Astrocyte (in vitro differentiated cells and primary cell): Measurements from ENCODE around the gene GPR142. TPM values are rescaled to one million over a fixed set of nuclear protein-coding genes. Genes with fewer than 3 reads are reported as not detected.

Experiments used
- DNase-seq: peaks from one replicate; pipeline ENCODE4 v3.0.0-alpha.2; 2010; ENCODE audit warnings: low read depth
- FAIRE-seq: peaks from 2 replicates; lab custom pipeline; 2011; peaks lifted over from hg19 to GRCh38; lab: Jason Lieb, UNC
- H2AFZ ChIP-seq: 2 replicates; pipeline ENCODE4 v1.6.0; 2012; ENCODE audit warnings: low read depth, low read length, inconsistent platforms
- H3K27ac ChIP-seq: 2 replicates; pipeline ENCODE4 v1.5.1; 2011; ENCODE audit warnings: low read depth, low read length, inconsistent platforms
- H3K27me3 ChIP-seq: 2 replicates; pipeline ENCODE4 v1.6.0; 2011; ENCODE audit warnings: low read length, inconsistent platforms; ENCODE audit not compliant: insufficient read depth
- H3K36me3 ChIP-seq: 2 replicates; pipeline ENCODE4 v1.5.1; 2011; ENCODE audit warnings: low read length, inconsistent platforms; ENCODE audit not compliant: insufficient read depth
- H3K4me1 ChIP-seq: 2 replicates; pipeline ENCODE4 v1.5.1; 2011; ENCODE audit warnings: low read length, inconsistent platforms; ENCODE audit not compliant: insufficient read depth
- H3K4me2 ChIP-seq: 2 replicates; pipeline ENCODE4 v1.6.0; 2012; ENCODE audit warnings: low read length, inconsistent platforms
- H3K4me3 ChIP-seq: 2 replicates; pipeline ENCODE4 v1.5.1; 2011; ENCODE audit warnings: low read depth, mild to moderate bottlenecking, low read length, inconsistent platforms; ENCODE audit not compliant: insufficient read depth
- H3K79me2 ChIP-seq: 2 replicates; pipeline ENCODE4 v1.6.0; 2012; ENCODE audit warnings: mild to moderate bottlenecking, low read length, inconsistent platforms; ENCODE audit not compliant: insufficient read depth
- H3K9ac ChIP-seq: 2 replicates; pipeline ENCODE4 v1.6.0; 2012; ENCODE audit warnings: mild to moderate bottlenecking, low read length, inconsistent platforms
- H3K9me3 ChIP-seq: 2 replicates; pipeline ENCODE4 v1.5.1; 2012; ENCODE audit warnings: low read depth, mild to moderate bottlenecking, low read length, inconsistent platforms; ENCODE audit not compliant: insufficient read depth
- H4K20me1 ChIP-seq: 2 replicates; pipeline ENCODE4 v1.6.0; 2012; ENCODE audit warnings: low read length, inconsistent platforms; ENCODE audit not compliant: insufficient read depth
- H3K27ac Mint-ChIP-seq: one replicate; pipeline ENCODE4 v1.8.0; 2021; ENCODE audit warnings: mild to moderate bottlenecking, mixed read lengths; ENCODE audit not compliant: unreplicated experiment
- H3K27me3 Mint-ChIP-seq: one replicate; pipeline ENCODE4 v1.8.0; 2021; ENCODE audit warnings: low read depth, mixed read lengths; ENCODE audit not compliant: unreplicated experiment
- H3K36me3 Mint-ChIP-seq: one replicate; pipeline ENCODE4 v1.8.0; 2021; ENCODE audit warnings: low read depth, mixed read lengths; ENCODE audit not compliant: unreplicated experiment
- H3K4me1 Mint-ChIP-seq: one replicate; pipeline ENCODE4 v1.8.0; 2021; ENCODE audit warnings: low read depth, mixed read lengths; ENCODE audit not compliant: unreplicated experiment
- H3K4me3 Mint-ChIP-seq: one replicate; pipeline ENCODE4 v1.8.0; 2021; ENCODE audit warnings: mild to moderate bottlenecking, moderate library complexity, mixed read lengths; ENCODE audit not compliant: unreplicated experiment
- H3K9me3 Mint-ChIP-seq: one replicate; pipeline ENCODE4 v1.8.0; 2021; ENCODE audit warnings: mild to moderate bottlenecking, mixed read lengths; ENCODE audit not compliant: unreplicated experiment
- EZH2 ChIP-seq: IDR thresholded peaks from 2 replicates; pipeline ENCODE4 v1.6.1; 2012; ENCODE audit warnings: mild to moderate bottlenecking, low read length, inconsistent platforms; ENCODE audit not compliant: insufficient read depth
- total RNA-seq: library from RNA; stranded (reverse); gene quantifications from 2 replicates; pipeline ENCODE4 v1.2.1, GENCODE V29; 2021
- TF ChIP-seq, protein P1 (sequence below): IDR thresholded peaks from 2 replicates; pipeline ENCODE4 v1.5.1; 2011; ENCODE audit warnings: low read depth, mild to moderate bottlenecking, inconsistent platforms, low read length, moderate library complexity; ENCODE audit not compliant: insufficient read depth

The GPR142 gene
- total RNA-seq, 1 donor from 2014 or later: not detected

DNA sequence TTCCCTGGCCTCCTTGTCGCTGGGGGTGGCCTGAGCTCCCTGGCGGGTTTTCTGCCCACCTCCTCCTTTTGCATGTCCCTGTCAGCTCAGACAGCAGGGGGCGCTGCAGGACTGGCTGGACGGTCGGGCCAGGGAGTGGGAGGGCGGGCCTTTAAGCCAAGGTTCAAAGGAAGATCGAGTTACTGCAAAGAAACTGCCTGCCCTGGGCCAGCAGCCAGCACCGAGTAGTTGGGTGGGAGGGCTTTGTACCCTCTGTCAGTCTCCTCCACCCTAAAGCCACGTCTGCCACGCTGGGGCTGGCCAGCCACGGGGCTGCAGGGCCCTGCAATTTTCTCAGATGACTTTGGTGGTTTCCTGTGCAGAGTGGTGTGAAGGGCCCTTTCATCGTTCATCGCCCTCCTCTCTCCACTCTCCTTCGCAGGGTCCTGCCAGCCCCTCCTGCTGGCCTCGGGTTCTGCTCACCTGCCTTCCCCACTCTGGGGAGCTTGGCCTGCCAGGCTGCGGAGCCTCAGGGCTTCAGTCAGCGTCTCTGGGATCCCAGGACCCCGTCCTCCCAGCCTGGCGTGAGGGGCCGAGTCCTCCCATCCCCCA lies 12.3 kb downstream of the GPR142 start:
- H4K20me1 ChIP-seq: no peaks in the 10 kb centered on the region
- H3K27me3 Mint-ChIP-seq: peaks cover 47% of the 10 kb centered on the region
- peak overlapping the region; percentile 67 for H3K4me2 ChIP-seq
- no peaks in the 10 kb centered on the region for H3K9me3 Mint-ChIP-seq
- H3K4me1 ChIP-seq: no peaks in the 10 kb centered on the region
- no peak overlapping the region for H3K9ac ChIP-seq
- H3K36me3 Mint-ChIP-seq: no peaks in the 10 kb centered on the region
- no peaks in the 10 kb centered on the region for H3K9me3 ChIP-seq
- H3K4me3 Mint-ChIP-seq: no peak overlapping the region
- no peaks in the 10 kb centered on the region for H3K36me3 ChIP-seq
- no peaks in the 10 kb centered on the region for H3K79me2 ChIP-seq
- no peak for TF ChIP-seq EZH2
- TF ChIP-seq, protein P1, sequence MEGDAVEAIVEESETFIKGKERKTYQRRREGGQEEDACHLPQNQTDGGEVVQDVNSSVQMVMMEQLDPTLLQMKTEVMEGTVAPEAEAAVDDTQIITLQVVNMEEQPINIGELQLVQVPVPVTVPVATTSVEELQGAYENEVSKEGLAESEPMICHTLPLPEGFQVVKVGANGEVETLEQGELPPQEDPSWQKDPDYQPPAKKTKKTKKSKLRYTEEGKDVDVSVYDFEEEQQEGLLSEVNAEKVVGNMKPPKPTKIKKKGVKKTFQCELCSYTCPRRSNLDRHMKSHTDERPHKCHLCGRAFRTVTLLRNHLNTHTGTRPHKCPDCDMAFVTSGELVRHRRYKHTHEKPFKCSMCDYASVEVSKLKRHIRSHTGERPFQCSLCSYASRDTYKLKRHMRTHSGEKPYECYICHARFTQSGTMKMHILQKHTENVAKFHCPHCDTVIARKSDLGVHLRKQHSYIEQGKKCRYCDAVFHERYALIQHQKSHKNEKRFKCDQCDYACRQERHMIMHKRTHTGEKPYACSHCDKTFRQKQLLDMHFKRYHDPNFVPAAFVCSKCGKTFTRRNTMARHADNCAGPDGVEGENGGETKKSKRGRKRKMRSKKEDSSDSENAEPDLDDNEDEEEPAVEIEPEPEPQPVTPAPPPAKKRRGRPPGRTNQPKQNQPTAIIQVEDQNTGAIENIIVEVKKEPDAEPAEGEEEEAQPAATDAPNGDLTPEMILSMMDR: peak; percentile 53
- FAIRE-seq (no peak), DNase-seq (peak; percentile 31)
- H2AFZ ChIP-seq: peak overlapping the region; percentile 63
- H3K27me3 ChIP-seq: no peaks in the 10 kb centered on the region
- H3K4me1 Mint-ChIP-seq: no peaks in the 10 kb centered on the region
- H3K4me3 ChIP-seq: no peak overlapping the region
- H3K27ac ChIP-seq: no peak overlapping the region
- no peak overlapping the region for H3K27ac Mint-ChIP-seq

- FAIRE-seq (no peak), DNase-seq (no peak)
- no peaks in the 10 kb centered on the region for H3K27me3 ChIP-seq
- H3K4me1 Mint-ChIP-seq: no peaks in the 10 kb centered on the region
- no peaks in the 10 kb centered on the region for H3K4me1 ChIP-seq
- no peak overlapping the region for H3K4me3 Mint-ChIP-seq
- no peaks in the 10 kb centered on the region for H4K20me1 ChIP-seq
- H3K36me3 ChIP-seq: no peaks in the 10 kb centered on the region
- TF ChIP-seq, protein P1: no peak
- no peak for TF ChIP-seq EZH2
- H3K27ac Mint-ChIP-seq: no peak overlapping the region
- no peaks in the 10 kb centered on the region for H3K9me3 Mint-ChIP-seq
- no peaks in the 10 kb centered on the region for H3K79me2 ChIP-seq
- H3K9ac ChIP-seq: no peak overlapping the region
- H3K27ac ChIP-seq: no peak overlapping the region
- H3K4me2 ChIP-seq: peak overlapping the region; percentile 67
- no peaks in the 10 kb centered on the region for H3K9me3 ChIP-seq
- peak overlapping the region; percentile 63 for H2AFZ ChIP-seq
- H3K4me3 ChIP-seq: no peak overlapping the region
- peaks cover 41% of the 10 kb centered on the region for H3K27me3 Mint-ChIP-seq
- no peaks in the 10 kb centered on the region for H3K36me3 Mint-ChIP-seq
Measured at GRCh38 chr17:74380086-74380958, 13.0 kb downstream of the GPR142 start.
